ELF-1 (cell line): ENCODE results near the gene FBXW9.
"Not testable (repeated sequence)": the region's sequence is repeated elsewhere in the genome, so short reads cannot be mapped to it uniquely, and the experiment has no call there.

ENCODE experiments used
- DNase-seq: peaks from one replicate; pipeline ENCODE4 v3.0.0-alpha.2; 2016; ENCODE audit warnings: low read depth, low spot score

Gene FBXW9

DNA sequence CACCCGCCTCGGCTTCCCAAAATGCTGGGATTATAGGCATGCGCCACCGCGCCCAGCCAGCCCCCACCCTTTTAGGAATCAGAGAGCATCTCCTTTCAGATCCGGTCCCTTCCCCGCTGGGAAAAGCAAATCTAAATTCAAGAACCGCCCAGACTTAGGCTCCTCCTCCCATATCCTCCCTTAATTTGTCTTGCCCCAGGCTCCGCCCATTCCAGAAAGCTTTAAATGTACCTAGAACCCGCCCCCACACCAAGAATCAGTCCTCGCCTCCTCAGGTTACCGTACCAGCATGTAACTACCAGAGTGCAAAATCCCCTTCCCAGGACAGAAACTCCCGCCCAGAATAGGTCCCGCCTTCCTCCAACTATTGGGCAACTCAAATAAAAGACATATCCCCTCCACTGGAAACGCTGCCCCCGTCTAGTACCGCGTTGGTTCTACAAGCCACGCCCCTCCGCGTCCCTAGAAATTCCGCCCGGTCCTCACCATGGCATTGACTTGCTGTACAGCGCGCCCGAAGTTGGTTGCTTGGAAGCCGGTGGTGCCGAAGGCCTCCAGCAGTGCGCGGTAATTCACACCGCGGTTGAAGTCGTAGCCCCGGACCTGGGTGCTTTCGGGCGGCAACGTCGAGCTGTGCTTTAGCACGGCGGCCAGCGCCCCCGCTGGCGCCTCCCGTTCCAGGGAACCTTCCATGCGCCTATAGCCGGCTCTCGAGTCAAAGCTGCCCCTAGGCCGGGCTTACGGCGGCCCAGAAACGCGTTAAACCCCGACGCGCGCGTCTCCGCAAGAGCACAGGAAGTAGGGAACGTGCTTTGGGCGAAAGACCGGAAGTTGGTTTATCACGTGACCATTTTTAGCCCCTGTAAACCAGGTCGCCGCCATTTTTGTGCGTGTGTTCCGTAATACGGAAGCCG is 15.1 kb downstream of the FBXW9 start, which contains the start of gene DHPS:
Gene DHPS (minus strand): TSS at position 807 of the 914 bp plus-strand sequence. CDS start 114 bp downstream, at position 693.
- peak; percentile 99 for DNase-seq

- no peak for DNase-seq
These were observed 16.4 kb downstream of the FBXW9 start for GRCh38 chr19:12680034-12680433.

DNA sequence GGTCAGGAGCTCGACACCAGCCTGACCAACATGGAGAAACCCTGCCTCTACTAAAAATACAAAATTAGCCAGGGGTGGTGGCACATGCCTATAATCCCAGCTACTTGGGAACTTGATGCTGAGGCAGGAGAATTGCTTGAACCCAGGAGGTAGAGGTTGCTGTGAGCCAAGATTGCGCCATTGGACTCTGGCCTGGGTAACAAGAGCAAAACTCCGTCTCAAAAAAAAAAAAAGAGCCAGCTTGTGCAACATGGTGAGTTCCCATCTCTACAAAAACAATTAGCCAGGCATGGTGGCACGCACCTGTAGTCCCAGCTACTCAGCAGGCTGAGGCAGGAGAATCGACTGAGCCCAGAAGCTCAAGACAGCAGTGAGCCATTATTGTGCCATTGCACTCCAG is 18.4 kb downstream of the FBXW9 start:
- not testable (repeated sequence) for DNase-seq

GRCh38 chr19:12676928-12677327 is 19.5 kb downstream of the FBXW9 start:
- DNase-seq: no peak

- peak; percentile 89 for DNase-seq
These were observed 20.0 kb downstream of the FBXW9 start for GRCh38 chr19:12676384-12676792.

DNA sequence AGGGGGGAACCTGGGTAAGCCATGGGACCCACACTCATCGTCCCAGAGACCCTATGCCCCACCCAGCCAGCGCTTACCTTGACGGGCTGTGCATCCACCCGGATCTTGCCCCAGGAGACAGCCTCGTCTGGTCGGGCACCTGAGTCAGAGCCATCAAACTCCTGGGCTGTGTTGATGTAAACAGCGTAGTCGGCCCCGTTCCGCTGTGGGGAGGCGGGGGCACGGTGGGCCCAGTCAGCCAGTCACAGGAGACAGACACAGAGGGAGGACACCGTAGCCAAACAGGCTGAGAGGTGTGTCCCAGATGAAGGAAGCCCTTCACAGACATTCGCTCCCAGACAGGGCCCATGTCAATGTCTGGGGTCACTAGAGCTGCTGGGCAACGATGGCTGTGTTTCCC is 20.5 kb downstream of the FBXW9 start:
- DNase-seq: no peak

DNA sequence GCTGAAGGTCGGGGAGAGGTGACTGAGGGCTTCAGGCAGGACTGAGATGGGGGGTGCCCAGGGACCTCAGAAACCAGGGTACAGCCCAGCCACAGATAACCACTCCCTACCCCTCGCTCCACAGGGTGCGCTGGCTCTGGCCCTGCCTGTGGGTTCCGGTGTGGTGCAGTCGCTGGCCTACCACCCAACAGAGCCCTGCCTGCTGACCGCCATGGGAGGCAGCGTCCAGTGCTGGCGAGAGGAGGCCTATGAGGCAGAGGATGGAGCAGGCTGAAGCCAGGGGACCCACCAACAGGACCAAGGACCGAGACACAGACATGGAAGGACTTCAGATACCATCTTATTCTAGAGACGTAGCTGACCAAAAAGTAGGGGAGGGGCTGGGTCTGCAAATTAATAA is 21.0 kb downstream of the FBXW9 start:
- no peak for DNase-seq

- DNase-seq: no peak
These were observed 23.7 kb downstream of the FBXW9 start for GRCh38 chr19:12672744-12673143.

DNA sequence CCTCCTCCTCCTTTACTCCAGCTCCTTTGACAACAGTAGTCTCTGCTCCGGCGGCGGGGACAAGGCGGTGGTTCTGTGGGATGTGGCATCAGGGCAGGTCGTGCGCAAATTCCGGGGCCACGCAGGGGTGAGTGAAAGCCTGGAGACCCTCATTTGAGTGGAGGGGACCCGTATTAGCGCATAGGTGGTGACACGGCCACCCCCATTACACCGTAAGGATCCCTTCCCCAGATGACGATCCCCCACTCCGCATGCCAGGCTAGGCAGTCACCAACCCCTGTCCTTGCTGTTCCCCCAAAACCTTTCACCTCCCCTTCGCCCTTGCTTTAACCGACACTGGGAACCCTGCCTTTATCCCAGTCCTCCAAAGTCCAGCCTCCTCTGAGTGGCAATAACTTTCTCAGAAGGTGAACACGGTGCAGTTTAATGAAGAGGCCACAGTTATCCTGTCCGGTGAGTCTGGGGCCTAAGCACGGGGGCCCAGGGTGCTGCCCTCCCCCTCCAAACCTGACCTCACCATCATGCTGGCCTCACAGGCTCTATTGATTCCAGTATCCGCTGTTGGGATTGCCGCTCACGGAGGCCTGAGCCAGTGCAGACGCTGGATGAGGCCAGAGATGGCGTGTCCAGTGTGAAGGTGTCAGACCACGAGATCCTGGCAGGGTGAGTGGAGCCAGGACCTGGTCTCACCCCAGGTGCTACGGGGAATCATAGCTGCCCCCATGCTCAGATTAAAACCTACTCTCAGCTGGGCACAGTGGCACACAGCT is 26.1 kb downstream of the FBXW9 start:
- DNase-seq: no peak

DNA sequence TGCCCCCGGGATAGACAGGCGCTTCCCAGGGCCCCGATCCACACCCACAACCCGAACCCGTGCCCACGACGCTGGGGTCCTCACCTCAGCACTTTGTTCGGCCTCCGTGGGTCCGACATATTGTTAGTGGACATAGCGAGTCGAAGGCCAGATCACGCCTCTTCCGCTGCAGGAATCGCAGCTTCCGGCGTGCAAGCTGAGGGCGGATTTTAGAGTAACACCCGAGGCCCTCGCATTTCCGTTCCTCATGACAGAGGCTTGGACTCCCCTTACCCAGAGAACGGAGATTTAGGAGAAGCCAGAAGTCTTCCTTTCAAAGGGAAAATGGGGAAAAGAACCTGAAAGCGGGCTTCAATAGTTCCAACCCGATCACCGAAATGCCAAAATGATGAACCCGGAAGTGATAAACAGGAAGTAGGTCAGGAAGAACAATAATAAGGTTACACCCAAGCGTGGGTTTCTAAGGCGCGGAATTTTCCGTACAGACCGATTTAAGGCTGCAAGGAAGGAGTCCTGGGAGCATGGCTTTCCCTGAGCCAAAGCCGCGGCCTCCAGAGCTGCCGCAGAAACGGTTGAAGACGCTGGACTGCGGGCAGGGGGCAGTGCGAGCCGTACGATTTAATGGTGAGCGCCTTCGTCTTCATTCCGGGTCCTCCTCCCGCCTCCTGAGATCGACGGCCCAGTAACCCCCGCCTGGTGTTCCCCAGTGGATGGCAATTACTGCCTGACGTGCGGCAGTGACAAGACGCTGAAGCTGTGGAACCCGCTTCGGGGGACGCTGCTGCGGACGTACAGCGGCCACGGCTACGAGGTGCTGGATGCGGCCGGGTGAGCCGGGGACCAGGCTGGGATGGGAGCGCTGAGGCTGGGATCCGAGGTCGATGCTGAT is 26.9 kb downstream of the FBXW9 start:
- peak; percentile 86 for DNase-seq

- DNase-seq: no peak
These were observed 27.5 kb downstream of the FBXW9 start for GRCh38 chr19:12668932-12669269.

DNA sequence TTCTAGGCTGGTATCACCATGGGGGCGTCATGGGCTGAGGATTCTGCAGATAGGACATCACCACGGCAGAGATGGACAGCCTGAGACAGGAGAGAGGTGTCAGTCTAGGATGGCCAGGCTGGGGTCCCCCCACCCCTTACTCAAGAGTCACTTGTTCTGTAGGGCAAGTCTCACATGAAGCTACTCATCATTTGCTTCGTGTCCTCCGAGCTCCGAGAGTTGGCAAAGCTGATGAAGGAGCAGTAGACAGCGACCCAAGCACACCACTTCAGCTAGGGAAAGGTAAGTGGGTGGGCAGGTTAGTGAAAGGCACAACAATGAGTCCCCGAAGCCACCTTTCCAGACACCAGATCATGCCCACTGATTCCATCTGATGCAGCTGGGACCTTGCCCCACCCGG is 28.1 kb downstream of the FBXW9 start:
- no peak for DNase-seq

DNA sequence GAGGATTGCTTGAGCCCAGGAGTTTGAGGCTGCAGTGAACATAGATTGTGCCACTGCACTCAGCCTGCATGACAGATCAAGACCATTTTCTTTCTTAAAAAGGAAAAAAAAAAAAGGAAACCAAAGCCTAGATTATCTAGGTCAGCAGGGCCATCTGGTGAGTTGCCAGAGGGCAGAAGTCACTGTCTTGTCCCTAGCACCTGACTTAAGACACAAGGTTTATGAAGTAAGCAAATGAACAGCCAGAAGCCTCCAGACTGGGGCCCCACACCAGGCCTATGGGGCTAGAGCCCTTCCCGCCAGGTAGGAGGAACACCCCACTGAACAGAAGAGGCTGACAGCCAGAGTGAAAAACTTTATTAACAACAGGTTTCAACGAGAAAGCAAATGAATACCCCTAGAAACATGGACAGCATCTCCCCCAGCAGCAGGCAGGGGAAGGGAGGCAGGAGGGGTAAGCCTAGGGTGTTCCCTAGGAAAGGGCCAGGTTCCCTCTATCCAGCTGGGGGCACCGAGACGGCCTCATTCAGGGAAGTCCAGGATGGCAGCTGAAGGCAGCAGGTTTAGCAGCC is 28.6 kb downstream of the FBXW9 start:
- DNase-seq: no peak

- peak; percentile 95 for DNase-seq
These were observed 30.0 kb downstream of the FBXW9 start, which contains the start of the genes MAN2B1 and WDR83 for GRCh38 chr19:12666265-12667048. Gene MAN2B1 (minus strand): TSS chr19:12666742. CDS start chr19:12666701, 41 bp downstream. Gene WDR83 (plus strand): TSS chr19:12666807. CDS start chr19:12669791, 2,984 bp downstream.

DNA sequence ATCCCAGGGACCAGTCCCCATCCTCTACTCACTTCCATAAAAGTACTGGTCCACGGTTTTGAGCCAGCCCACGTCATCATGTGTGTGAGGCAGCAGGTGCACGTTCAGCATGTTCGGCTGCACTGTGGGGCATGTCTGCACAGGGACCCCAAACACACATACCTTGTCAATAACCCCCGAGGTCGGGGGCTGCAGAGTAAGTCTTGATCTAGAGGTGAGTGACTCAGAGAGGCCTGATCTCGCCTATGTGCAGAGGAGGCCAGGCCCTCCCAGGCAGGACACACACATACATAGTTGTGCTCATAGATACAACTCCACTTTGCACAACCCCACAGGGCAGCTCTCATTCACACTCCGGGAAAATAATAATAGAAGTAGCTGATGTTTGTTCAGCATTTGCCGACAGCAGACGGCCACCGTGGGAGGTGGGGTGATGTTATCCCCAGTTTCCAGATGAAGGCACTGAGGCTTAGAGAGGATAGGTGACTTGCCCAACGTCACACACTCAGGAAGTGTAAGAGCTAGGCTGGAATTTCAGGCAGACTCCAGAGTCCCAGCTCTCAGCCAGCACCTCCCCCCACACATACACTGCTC is 30.7 kb downstream of the FBXW9 start:
- no peak for DNase-seq

DNA sequence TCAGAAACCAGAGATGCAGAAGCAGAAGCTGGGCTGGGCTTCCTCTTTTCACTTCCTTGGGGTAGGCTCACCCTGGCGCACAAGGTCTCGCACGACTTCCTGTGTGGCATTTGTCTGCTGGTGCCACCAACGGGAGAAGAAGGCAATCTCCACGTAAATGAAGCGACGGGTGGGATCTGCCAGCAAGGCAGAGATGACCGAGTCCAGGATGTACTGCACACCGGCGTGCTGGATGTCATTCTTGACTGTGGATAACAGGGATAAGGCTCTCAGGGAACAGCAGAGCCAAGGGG is 31.2 kb downstream of the FBXW9 start:
- DNase-seq: no peak

- peak; percentile 94 for DNase-seq
These were observed 31.8 kb downstream of the FBXW9 start for GRCh38 chr19:12664406-12665280.

DNA sequence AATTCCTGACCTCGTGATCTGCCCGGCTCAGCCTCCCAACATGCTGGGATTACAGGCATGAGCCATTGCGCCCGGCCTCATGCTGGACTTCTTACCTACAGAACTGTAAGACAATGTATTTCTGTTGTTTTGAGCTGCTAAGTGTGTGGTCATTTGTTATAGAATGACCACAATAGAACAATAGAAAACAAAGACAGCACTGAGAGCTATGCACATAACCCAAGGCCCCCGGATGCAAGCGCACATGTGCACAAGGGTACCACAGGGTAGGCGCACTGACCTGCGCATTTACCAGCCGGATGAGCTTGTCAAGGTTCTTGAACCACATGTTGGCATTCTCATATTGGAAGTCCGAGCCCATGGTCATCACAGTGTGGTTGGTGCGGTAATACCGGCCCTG is 35.5 kb downstream of the FBXW9 start:
- no peak for DNase-seq

- DNase-seq: no peak
These were observed 38.5 kb downstream of the FBXW9 start for GRCh38 chr19:12657966-12658365.
